GM18909 (cell line): ENCODE data around the gene LARP4.
A peak's percentile ranks its signal among the peaks of the same experiment; 100 is the strongest.
"Not testable (repeated sequence)": the region's sequence is repeated elsewhere in the genome, so short reads cannot be mapped to it uniquely, and the experiment has no call there.

Source experiments
- ATAC-seq: cut with Tn5 transposase; IDR thresholded peaks from one replicate; pipeline ENCODE4 v1.9.1; 2021; ENCODE audit warnings: mild to moderate bottlenecking; ENCODE audit not compliant: unreplicated experiment, poor library complexity

The LARP4 gene

DNA sequence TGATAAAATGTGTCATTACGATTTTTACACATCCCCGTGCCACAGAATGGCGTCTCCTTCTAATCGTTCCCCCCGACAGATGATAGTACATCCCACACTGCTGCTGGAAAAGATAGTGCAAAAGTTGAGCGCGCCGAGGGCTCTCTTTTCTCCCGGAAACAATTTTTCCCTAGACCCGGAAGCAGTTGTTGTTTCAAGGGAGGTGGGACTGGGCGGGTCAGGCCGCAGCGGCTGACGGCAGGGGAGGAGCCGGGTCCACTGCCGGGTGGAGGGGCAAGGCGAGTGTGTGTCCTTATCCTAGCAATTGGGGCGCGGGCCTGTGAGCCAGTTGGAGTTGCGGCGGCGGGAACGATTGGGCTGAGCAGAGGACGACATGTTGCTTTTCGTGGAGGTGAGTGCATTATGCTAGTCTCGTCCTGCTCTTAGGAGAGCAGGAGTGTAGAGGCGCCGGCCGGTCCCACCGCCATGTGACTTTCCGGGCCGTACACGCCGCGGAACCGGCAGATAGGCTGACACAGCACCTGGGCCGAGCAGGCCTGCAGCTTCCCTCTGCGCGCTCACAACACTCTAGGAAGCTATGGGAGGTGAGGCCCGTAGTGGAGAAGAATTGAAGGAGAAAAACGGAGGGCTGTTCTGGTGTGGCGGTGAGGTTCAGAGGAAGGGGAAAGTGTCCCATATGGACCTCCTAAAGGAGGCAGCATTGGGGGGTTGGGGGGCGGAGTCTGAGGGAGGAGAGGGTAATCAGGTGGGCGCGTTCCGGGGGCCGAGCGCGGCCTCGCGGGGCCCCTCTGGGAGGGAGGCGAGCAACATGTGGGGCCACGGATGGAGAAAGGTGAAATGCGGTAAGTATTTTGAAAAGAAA lies at the start of gene LARP4:
Gene LARP4, plus strand, starts transcription at position 248 of the 862 bp plus-strand sequence. Its CDS starts 126 bp downstream, at position 374.
- ATAC-seq, result peak; percentile 94

DNA sequence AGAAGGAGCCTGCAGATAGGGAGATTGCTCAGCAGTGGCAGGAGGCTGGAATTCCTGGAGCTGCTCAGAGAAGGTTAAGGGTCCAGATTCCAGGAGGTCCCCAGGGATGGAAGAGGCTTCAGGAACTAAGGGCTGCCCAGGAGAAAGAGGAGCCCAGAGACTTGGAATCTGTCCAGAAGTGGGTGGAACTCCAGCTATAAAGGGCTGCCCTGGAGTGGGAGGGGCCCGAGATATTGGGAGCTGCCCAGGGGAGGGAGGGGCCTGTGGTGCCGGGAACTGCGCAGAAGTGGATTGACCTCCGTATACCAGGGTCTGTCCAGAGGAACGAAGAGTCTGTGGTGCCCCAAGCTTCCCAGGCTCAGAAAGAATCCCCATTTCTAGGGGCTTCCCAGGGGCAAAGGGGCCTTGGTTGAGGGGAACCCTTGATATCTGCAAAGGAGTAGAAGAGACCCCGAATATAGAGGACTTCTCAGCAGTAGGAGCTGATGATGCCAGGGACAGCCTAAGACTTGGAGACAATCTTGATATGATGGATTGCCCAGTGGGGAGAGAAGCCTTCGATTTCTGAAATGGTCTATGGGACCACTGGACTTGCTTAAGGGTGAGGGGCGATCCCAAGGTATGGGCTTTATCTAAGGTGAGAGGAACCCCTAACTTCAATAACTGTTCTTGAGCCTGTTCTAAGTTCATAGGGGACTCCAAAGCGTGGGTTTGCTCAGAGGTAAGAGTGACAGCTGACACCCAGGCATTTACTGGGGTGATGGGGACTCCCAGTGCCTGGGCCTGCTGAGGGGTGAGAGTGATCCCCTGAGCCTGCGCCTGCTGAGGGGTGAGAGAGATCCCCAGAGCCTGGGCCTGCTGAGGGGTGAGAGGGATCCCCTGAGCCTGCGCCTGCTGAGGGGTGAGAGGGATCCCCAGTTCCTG lies 49.3 kb upstream of the LARP4 start:
- no peak for ATAC-seq

DNA sequence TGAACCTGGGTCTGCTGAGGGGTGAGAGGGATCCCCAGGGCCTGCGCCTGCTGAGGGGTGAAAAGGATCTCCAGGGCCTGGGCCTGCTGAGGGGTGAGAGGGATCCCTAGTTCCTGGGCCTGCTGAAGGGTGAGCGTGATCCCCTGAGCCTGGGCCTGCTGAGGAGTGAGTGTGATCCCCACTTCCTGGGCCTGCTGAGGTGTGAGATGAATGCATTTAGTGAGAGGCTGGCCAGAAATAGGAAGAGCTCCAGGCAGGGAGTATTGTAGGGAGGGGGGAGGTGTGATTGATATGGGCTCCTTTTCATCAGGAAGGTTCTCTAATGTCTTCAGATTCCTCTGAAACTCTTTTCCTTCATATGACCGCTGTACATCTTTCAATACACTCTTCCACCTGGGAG lies 47.3 kb upstream of the LARP4 start:
- ATAC-seq, result no peak

DNA sequence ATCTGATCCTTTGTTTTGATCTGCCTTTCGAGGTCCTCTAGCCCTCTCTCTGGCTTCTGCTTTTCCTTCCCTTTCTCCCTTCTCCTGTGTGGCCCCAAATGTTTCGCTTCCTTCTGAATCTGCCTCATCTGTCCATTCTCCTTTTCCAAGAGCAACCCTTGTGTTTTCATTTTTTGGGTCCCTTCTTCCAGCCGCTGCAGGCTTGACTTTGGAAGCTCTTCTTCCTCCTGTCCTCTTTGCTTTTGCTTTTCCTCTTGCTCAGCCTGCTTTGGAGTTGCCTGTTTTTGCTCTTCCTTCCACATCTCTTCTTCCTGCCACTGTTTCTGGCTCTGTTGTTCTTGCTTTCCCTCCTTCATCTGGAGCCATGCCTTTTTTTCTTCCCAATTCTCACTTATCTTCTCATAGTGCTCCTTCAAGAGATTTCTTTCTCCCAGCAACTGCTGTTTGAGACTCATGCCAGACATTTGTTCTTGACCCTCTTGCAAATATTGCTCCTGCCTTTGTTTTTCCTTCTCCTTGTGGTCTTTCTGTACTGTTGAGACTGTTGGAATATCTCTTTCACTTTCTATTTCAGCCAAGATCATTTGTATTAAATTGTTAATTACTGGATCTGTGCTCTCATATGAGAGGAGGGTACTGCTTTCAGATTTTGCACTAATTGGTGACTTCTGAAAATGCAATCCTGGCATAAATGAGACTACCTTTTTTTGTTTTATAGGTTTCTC lies 46.7 kb upstream of the LARP4 start:
- ATAC-seq, result no peak

DNA sequence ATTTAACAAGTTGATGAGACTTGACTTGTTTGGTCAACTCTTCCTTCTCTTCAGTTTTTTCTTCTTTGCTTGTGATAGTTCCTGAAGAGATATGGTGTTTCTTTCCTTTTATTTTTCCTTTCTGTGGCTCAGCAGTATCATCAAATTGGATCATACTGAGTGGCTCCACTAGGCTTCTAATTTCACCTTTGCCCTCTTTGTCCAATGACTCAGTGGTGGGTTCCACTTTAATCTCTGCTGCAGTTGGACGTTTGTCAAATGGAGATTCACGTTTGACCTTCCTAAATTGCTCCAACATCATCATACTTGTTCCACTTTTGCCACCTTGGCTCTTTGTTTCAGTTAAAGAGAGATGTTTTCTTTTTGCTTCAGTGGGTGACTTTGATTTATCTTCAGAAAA lies 45.8 kb upstream of the LARP4 start:
- no peak for ATAC-seq

DNA sequence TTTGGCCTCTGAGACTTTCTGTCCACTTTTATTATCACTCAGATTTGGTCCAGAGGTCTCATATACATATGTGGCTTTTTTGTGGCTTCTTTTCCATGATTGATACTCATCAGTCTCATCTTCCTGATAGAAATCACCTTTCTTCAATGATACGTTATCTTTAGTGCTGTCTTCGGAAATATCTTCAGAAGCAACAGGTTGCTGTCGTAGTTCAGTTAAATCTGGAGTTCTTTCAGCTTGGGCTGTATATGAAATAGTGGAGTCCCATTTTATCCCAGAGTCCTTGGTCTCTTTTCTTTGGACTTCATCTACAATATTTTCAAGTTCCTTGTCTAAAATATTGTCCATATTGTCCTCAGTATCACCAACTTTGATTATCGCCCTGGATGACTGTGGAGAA lies 45.3 kb upstream of the LARP4 start:
- no peak for ATAC-seq

DNA sequence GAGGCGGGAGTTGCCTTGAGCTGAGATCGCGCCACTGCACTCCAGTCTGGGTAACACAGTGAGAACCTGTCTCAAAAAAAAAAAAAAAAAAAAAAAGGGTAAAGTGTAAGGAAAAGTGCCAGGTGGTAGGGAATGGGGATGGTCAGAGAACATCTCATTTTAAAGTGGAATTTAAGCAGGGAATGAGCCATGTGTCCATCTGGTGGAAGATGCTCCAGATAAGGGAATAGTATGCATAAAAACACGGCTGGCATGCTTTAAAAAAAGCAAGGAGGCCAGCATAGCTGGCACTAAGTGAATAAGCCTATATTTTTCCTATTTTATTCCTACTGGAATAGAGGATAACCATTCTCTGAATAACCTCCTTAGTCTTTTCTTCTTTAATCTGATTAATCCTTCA lies 38.0 kb upstream of the LARP4 start:
- no peak for ATAC-seq

DNA sequence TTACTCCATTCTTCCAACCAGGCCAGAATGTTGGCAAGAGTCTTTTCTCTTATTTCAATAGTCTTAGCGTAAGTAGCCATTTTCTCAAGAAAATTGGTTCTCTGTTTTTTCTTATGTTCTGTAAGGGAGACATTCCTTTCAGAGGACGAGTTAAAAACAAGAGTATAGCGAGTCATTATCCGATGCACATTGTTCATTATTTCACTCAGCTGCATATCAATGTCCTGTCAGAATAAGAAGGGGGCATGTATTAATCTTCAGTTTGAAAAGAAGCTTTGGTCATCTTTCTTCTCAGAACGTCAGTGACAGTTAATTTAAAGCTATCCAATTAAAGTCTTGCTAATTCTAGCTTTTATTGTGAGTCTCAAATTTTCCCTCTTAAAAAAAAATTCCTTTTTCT lies 37.5 kb upstream of the LARP4 start:
- ATAC-seq, result no peak

DNA sequence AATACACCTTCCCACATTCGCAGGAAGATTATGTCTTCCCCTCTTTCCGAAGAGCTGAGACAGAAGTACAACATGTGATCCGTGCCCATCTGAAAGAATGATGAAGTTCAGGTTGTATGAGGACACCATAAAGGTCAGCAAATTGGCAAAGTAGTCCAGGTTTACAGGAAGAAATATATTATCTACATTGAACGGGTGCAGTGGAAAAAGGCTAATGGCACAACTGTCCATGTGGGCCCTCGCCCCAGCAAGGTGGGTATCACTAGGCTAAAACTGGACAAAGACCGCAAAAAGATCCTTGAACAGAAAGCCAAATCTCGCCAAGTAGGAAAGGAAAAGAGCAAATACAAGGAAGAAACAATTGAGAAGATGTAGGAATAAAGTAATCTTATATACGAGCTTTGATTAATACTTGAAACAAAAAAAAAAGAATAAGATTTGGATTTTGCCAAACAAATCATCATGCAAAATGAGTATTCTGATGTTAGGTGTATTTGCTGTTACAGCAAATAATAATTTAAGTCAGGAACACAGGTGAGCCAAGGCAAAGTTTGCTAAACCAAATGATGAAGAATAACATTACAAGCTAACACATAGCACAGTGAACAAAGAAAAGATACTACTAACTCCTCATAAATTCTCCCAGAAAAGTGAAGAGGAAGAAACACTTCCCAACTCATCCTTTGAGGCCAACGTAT lies 34.8 kb upstream of the LARP4 start:
- ATAC-seq, result no peak

DNA sequence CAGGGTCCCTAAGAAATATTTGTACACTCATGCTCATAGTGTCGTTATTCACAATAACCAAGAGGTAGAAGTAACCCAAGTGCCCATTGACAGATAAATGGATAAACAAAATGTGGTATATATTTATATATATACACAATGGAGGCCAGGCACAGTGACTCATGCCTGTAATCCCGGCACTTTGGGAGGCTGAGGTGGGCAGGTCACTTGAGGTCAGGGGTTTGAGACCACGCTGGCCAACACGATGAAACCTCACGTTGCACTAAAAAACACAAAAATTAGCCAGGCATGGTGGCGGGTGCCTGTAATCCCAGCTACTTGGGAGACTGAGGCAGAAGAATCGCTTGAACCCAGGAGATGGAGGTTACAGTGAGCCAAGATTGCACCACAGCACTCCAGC lies 30.0 kb upstream of the LARP4 start:
- ATAC-seq, result not testable (repeated sequence)

DNA sequence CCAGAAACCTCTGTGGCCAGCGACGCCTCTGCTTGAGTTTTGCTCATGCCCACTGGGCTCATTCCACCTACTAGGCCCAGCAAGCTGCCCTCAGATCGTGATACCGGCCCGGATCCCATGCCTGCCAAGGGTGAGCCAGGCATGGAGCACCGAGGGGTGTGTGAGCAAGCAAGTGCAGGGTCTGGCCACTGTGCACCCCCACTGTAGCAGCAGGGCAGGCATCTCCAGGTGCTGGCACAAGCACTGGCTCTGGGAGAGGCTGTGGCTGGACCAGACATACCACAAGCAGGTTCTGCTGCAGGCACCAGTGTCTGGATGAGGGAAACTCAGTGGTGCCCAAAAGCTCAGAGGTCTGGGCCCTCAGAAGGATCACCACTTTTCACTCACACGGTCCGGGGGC lies 24.9 kb upstream of the LARP4 start:
- ATAC-seq, result no peak

DNA sequence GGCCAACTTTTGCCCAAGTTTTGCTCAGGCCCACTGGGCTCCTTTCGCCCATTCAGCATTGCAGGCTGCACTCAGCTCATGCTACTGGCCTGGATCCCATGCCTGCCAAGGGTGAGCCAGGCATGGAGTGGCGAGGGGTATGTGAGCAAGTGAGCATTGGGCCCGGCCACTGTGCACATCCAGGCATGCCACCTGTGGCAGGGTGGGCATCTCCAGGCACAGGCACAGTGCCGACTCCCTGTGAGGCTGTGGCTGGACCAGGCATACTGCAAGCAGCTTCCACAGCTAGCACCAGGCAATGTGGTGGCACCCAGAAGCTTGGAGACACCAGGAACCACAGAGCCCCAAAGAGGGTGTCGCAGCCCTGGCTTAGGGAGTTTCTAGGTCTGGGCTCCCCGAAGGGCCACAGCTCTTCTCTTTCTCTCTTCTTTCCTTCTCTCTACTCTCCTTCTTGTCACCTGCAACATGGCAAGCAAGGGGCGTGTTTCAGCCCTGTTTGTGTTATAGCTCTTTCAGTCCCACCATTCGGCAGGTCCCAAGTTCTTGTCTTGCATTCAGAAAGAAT lies 19.8 kb upstream of the LARP4 start:
- ATAC-seq, result no peak

DNA sequence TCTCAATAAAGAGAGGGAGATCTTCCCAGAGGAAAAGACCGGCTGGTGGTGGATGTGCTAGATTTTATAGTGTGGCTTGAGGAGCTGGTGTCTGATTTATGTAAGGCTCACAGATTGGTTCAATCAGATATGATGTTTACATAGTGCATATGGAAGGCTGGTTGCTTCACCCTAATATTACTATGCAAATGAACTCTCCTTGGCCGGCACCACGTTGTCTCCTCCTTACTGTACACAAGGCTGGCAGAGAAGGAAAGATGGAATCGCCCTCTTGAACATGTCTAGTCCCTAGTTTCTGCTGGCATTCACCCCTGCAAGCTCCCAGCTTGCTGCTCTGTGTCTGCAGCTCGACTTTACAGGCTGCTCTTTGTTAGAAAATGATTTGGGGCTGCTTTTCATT lies 13.2 kb upstream of the LARP4 start:
- no peak for ATAC-seq

DNA sequence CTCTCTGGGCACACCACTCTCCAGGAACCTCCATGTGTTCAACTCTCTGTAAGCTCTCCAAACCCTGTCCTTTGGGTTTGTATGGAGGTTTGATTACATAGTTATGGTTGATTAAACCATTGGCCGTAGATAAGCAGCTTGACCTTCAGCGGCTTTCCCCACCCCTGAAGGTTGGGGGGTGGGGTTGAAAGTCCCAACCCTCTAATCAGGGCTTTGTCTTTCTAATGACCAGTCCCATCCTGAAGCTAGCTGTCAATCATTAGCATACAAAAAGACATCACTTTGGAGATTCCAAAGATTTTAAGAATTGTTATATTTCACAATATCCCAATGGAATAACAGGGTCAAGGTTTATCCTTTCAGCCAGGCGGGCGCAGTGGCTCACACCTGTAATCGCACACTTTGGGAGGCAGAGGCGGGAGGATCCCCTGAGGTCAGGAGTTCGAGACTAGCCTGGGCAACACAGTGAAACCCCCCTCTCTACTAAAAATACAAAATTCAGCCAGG lies 12.7 kb upstream of the LARP4 start:
- ATAC-seq, result no peak

DNA sequence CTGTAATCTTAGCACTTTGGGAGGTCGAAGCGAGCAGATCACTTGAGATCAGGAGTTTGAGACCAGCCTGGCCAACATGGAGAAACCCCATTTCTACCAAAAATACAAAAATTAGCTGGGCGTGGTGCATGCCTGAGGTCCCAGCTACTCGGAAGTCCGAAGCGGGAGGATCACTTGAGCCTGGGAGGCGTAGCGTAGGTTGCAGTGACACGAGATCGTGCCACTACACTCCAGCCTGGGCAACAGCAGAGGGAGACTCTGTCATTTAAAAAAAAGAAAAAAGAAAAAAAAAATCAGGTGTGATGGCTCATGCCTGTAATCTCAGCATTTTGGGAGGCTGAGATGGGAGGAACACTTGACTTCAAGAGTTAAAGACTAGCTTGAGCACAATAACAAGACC lies 11.9 kb upstream of the LARP4 start:
- not testable (repeated sequence) for ATAC-seq

DNA sequence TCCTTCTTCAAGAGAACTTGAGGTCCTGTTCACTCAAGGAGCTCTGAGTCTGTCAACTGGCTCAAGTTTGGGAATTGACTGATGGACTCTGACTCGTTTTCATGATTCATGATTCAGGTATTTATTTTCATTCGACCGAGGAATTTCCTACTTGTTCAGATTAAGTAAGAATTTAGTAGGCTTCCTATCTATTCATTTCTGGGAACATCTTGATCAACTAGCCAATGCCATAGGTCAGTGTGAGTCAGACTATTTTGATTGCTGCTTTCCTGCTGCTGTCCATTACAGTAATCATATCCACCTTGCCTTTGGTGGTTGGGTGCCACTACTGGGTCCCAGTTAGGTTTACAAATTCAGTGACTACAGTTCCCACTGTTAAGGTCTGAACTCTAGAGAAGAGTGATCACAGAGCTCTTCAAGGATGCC lies 10.4 kb upstream of the LARP4 start:
- no peak for ATAC-seq

DNA sequence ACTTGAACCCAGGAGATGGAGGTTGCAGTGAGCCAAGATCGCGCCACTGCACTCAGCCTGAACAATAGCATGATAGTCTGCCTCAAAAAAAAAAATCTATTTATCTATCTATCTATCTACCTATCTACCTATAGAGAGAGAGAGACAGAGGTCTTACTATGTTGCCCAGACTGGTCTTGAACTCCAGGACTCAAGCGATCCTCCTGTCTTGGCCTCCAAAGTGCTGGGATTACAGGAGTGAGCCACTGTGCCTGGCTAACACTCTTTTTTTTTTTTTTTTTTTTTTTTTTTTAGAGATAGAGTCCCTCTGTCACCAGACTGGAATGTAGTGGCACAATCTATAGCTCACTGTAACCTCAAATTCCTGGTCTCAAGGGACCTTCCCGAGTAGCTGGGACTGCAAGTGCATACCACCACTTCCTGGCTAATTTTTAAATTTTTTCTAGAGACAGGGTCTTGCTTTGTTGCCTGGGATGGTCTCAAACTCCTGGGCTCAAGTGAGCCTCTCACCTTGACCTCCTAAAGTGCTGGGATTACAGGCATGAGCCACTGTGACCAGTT lies 6.1 kb upstream of the LARP4 start:
- ATAC-seq, result no peak

DNA sequence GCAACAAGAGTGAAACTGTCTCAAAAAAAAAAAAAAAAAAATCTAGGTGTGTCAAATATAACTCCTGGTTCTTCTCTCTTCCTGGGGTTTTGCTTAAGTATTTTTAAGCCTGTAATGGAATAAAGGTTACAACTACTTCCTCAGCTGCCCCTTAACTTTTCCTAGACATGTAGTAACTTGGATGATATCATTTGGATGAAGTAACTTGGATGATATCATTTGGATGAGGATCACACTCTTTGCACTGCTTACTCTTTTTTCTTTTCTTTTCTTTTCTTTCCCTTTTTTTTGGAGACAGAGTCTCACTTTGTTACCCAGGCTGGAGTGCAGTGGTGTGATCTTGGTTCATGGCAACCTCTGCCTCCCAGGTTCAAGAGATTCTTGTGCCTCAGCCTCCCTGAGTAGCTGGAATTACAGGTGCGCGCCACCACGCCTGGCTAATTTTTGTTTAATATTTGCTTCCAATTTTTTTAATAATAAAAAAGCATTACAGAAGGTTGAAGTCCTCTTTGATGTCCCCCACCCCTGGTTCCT lies 3.5 kb upstream of the LARP4 start:
- no peak for ATAC-seq

DNA sequence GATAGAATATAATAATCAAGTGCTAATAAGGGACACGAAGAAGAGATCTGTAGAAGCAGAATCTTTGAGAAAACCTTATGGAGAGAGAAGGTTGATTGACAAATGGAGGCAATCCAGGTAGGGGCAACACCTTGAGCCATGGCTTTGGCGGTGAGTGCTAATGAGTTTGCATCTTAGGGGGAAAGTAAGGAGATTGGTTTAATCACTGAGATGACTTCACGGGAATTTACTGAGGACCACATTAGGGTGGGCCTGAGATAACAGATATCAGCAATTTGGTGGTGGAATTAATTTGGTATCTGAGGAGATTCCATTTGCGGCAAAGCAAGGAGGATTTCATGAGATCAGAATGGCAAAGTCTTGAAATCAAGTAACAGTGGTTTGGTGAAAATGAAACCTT lies 1.8 kb upstream of the LARP4 start:
- no peak for ATAC-seq
